Left kidney (tissue), 2 donors: Measurements from ENCODE around the gene CTNNA1. TPM values are rescaled to one million over a fixed set of nuclear protein-coding genes. Genes with fewer than 3 reads are reported as not detected.
"Not testable (repeated sequence)": the region's sequence is repeated elsewhere in the genome, so short reads cannot be mapped to it uniquely, and the experiment has no call there.

ENCODE experiments used
- DNase-seq: peaks from one replicate; pipeline ENCODE4 v3.0.0-alpha.2; 2013
- polyA plus RNA-seq: library from polyadenylated mRNA; unstranded; fragments of 120-200 nt; gene quantifications from one replicate; pipeline ENCODE4 v1.2.1, GENCODE V29; 2013; ENCODE audit not compliant: insufficient read length

CTNNA1 gene
- polyA plus RNA-seq, 1 donor, result 423 TPM

DNA sequence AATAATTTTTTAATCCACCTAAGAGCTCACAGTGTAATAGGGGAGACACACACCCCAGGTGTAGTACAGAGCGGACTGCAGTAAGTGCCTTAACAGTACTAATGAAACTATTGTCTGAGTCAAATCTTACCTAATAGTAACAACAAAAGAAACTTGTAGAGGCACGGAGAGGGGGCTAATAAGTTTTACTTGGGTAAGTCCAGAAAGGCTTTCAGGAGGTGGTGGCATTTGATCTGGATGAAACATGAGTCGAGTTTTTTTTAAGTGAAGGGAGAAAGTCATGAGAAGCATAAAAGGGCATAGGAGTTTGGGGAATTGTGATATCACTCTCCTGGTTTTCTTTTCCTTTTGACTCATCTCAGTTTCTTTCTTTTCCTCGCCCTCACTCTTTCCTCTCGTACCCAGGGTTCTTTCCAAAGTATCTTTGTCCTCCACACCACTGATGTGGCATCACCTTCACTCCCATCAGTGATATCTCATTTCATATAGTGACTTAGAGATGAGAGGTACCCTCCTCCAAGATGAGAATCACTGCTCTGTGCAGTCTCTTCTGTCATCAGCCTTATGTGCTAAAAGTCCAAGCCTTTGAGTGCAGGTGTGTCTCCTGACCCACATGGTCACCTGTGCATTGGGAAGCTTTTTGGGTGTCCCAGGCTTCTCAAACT is 2.0 kb downstream of the CTNNA1 start:
- no peak for DNase-seq

DNA sequence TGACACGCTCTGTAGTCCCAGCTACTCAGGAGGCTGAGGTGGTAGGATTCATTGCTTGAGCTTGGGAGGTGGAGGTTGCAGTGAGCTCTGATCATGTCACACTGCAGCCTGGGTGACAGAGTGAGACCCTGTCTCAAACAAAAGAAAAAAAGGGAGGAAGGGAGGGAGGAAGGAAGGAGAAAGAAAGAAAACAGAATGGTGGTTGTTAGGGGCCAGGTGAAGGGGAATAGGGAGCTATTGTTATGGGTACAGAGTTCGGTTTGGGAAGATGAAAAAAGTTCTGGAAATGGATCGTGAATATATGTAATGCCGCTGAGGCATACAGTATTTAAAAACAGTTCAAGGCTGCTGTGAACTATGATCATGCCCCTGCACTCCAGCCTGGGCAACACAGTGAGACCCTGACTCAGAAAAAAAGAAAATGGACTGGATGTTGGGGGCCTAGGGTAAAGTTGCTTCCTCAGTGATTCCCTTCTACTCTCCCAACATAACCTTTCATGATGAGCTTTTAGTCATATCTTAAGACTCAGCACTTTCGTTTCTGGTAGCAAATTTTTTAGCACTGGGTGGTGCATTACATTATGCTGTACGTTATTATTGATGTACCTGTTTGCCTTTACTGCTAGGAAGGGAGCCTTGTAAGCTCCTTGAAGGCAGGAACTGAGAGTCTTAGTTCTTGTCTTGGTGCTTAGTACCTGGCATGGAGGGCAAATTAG is 4.0 kb downstream of the CTNNA1 start:
- DNase-seq, result no peak

DNA sequence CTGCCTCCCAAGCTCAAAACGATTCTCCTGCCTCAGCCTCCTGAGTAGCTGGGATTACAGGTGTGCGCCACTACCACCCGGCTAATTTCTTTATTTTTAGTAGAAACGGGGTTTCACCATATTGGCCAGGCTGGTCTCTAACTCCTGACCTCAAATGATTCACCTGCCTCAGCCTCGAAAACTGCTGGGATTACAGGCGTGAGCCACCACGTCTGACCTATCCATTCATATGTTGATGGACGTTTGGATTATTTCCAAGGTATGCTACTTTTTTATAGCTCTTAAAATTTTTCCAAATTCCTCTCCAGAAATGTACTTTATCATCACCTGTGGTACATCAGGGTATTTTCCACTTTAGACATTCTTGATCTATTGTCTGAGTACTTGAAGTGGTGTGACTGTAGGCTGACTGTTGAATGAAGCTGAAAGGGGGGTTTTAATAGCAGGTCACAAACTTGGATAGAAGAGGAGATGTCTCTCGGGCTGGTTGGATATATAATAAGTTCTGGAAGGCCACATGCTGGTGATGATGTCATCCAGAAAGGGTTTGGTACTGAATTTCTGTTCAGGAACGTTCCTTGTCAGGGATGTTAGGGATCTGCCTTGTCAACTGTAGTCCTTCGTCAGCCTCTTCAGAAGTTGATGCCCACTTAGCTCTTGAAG is 7.4 kb downstream of the CTNNA1 start:
- DNase-seq, result no peak

DNA sequence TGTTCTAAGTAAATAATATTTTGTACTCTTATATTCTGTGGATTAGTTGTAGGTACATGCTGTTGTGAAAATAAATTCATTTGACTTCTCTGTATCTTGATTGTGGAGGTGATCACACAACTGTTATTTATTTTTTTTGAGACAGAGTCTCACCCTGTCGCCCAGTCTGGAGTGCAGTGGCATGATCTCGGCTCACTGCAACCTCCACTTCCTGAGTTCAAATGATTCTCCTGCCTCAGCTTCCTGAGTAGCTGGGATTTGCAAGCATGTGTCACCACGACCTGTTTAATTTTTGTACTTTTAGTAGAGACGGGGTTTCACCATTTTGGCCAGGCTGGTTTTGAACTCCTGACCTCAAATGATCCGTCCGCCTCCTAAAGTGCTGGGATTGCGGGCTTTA is 7.9 kb downstream of the CTNNA1 start:
- not testable (repeated sequence) for DNase-seq

DNA sequence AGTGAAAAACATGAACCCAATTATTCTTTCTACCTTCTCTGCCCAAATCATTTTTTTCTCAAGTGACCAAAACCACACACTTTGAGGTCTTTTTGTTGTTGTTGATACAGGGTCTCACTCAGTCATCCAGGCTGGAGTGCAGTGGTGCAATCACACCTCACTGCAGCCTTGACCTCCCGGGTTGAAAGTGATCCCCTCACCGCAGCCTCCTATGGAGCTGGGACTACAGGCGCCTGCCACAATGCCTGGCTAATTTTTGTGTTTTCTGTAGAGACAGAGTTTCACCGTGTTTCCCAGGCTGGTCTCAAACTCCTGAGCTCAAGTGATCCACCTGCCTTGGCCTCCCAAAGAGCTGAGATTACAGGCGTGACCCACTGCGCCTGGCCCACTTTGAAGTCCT is 8.4 kb downstream of the CTNNA1 start:
- DNase-seq, result not testable (repeated sequence)

DNA sequence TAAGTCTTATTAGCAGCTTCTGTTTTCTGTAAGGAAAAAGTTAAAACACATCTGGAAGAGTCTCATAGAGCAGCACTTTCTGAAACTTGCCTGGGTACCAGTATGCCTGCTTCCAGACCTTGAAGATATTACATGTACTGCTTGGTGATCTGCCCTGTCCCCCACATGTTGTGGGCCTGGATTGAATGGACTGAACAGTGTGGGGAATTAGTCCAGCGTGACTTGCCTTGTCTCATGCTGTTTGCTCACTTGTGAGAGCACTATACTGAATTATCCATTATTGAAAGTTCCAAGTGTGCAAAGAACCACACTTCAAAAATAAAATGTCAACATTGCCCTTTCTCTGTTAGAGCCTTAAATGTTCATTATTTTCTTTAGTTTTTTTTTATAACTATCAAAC is 8.9 kb downstream of the CTNNA1 start:
- no peak for DNase-seq

DNA sequence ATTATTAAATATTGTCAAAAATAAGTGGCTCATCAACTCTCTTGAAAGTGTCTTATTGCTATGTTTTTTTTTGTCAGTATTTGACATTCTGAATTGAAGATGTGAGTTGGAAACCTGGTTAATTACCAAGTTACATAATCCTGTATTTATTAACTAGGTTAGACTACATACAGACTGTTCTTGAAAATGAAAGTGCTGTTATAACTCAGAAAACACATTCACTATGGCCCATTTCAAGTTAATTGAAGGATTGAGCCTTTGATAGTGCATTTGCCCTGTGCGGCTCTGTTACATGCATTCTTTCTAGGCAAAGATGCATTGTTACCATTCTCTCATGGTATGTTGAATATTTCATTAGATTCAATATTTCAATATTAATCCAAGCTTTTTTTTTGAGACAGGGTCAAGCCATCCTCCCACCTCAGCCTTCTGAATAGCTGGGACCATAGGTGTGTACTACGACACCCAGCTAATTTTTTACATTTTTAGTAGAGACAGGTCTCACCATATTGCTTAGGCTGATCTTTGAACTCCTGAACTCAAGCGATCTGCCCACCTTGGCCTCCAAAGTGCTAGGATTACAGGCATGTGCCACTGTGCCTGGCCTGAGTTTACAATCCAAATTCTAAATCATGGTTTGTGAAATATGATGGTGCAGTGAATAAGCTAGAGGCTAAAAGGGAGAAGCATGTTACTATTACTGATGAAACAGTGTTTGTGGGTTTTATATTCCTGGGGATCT is 10.0 kb downstream of the CTNNA1 start:
- DNase-seq, result no peak

DNA sequence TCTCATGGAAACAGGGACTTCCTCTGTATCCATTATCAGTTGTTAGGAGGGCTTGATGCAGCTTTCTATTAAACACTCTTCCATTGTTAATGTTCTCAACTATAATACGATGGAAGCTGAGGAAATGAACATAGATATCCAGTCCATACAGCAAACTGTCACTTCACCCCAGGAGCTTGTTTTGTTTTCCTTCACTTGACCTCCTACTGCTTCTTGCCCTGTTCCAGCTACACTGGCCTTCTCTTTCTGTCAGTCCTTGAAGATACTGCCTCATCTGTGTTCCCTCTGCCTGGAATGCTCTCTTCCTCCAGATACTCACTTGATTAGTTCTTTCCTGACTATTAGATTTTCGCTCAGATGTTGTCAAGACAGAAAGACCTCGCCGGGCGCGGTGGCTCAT is 17.1 kb downstream of the CTNNA1 start:
- no peak for DNase-seq

DNA sequence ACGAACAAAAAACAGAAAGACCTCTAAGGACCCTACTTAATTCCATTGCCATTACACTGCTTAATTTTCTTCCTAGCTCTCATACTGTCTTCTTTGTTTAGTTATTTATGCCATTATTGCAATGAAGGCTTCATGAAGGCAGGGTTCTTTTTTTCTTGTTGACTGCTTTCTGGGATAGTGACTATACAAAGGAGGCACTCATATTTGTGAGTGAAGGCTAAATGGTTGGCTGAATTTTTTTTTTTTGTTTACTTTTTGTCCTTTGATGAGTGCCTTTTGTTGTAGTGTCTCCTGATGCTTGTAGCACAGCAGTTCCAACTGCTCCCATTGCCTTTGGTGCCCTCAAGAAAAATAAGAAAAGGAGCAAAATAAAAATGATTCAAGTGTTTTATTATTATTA is 17.8 kb downstream of the CTNNA1 start:
- no peak for DNase-seq

DNA sequence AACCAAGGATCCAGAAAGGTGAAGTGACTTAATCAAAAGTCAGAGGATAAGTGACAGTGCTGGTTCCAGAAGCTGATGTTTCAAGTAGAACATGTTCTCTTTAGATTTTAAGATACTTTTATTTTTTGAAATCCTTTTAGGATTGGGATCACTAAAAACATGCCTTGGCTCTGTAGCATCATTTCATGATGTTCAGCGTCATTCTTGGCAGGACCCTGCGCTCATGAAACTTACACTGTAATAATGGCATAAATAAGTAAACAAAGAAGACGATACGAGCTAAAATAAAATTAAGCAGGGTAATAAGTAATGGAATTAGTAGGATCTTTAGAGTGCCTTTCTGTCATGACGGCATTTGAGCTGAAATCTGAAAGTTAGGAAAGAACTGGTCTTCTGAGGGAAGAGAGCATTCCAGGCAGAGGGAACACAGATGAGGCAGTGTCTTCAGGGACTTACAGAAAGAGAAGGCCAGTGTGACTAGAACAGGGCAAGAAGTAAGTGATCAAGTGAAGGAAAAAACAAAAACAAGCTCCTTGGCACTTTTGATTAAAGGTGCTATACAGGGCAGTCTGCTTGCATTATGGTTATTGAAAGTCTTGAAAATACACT is 19.9 kb downstream of the CTNNA1 start:
- no peak for DNase-seq

DNA sequence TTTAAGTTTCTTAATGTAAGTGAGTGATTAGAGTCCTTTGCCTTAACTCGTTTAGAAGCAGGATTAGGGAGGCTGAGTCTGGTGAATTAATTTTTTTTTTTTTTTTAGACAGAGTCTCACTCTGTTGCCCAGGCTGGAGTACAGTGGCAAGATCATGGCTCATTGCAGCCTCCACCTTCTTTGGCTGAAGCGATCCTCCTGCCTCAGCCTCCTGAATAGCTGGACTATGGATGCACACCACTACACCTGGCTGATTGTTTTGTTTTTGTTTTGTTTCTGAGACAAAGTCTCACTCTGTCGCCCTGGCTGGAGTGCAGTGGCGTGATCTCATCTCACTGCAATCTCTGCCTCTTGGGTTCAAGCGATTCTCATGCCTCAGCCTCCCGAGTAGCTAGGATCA is 20.4 kb downstream of the CTNNA1 start:
- DNase-seq, result not testable (repeated sequence)

DNA sequence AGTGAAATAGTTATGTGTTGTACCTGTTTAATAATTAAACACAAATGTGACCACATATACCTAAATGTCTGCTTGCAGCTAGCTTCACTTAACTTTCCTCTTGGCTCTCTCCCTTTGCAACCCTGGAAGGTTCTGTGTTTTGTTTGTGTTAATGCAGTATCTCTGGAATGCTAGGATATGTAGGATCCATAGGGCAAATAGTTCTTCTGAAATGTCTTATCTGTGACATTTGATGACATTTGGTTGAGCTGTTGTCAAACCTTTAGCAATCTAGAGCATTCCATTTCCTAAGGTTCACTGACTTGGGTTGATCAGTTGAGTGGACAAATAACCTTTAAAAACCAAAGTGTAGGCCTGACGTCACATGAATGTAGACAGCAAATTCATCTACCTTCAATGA is 21.8 kb downstream of the CTNNA1 start:
- DNase-seq, result no peak

DNA sequence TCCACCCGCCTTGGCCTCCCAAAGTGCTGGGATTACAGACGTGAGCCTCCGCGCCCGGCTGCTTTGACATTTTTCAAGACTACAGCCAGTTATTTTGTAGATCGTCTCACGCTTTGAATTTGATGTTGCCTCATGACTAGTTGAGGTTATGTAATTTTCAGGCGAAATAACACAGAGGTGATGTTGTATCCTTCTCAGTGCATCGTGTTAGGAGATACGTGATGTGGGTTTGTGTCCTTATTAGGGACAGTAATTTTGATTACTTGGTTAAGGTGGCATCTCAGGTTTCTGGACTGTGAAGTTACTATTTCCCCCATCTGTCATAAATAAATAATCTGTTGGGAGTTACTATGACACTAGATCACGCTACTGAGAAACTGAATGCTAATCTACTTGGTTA is 25.0 kb downstream of the CTNNA1 start:
- no peak for DNase-seq

DNA sequence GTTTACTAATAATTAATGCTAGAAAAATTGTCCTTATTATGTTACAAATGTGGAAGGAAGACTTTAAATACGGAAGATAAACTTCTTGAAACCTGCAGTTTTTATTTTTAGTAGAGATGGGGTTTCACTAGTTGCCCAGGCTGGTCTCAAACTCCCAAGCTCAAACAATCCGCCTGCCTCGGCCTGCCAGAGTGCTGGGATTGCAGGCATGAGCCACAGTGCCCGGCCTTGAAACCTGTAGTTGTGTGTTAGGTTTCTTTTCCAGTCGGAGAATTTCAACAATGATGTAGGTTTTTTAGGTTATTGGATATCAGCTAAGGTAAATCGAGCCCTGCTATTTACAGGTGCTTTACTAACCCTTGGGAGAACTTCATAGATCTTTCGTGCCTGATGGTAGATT is 30.8 kb downstream of the CTNNA1 start:
- DNase-seq, result no peak

DNA sequence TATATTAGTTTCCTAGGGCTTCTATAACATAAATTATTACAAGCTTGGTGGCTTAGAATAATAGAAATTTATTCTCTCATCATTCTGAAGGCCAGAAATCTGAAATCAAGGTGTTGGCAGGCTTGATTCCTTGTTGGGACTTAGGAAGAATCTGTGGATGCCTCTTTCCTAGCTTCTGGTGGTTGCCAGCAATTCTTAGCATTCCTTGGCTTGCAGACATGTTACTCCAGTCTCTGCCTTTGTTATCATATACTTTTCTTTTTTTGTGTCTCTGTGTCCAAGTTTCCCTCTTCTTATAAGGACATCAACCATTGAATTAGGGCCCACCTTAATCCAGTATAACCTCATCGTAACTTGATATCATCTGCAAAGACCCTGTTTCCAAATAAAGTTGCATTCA is 31.4 kb downstream of the CTNNA1 start:
- no peak for DNase-seq

DNA sequence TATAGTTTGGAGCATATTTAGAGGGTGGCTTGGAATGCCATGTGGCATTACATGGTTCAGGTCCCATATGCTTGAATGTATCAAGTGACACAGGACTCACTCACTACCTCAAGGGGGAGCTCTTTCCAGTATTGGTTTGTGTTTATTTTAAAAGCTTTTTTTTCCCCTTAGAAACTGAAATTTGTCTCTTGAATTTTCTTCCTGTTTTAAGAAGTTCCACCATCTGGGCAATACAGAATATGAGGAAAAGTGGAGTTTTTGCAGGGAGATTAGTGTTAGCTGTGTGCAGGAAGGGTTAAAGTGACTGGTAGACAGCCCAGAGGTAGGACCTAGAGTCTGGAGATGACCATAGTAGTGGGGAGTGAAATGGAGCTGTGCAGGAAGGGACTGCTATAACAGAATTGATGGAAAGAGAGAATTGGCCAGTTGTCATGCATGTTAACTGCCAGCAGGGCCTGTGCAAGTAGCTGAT is 36.6 kb downstream of the CTNNA1 start:
- peak; percentile 51 for DNase-seq

DNA sequence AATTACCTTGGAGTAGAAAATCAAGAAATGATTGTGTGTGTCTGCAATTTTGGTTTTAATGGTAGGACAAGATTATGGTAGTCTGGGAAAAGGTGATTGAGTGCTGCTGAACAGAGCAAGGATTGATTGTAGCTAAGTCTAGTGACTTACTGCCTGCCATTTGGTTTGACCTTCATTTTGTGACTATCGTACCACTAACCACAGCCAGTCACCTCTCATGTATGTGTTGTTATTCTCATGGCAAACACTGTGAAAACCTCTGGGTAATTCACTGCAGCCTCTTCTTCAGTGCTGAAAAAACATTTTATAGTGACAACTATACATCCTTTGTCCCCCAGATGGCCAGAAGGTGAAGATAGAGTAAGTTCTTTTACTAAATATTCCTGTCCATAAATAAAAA is 37.5 kb downstream of the CTNNA1 start:
- no peak for DNase-seq

DNA sequence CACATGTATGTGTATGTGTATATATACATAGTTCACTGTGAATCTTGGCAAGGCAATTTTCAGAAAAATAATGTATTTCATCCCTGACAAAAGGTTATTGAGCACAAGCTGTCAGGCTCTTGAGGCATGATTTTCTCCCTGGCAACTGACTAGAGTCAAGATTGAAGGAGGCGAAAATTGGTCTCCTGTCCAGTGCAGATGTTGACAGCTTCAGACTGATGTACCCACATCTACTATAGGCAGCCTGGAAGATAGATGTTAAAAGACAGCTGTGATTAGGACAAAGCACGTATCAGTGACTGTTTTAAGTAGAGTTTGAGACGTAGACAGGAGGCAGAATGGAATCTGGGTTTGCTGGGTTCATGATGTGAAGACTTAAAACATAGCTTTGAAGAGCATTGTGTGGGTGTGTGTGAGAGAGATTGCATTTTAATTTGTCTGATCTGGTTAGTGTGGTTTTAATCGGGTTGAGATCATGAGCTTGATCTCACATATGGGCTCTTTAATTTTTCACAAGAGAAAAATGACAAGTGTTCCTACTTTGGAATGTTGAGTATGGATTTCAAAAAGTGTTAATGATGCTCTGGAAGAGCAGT is 39.1 kb downstream of the CTNNA1 start:
- no peak for DNase-seq

DNA sequence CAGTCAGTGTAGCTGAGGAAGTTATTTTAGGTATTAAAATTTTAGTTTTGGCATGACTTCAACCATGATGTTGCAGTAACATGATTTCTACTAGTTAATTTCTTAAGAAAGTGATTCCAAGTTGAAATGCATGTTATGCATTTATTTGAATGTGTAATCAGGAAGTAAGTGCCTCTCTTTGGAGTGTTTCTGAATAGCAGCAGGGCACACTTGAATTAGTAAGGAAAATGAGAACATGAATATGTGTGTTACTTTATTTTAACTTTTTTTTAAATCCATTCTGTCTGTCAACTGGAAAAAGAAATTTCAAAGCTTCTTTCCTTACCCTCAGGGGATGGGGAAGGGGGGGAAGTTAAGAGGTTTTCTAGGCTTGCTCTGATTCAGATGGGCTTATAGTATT is 40.4 kb downstream of the CTNNA1 start:
- no peak for DNase-seq

DNA sequence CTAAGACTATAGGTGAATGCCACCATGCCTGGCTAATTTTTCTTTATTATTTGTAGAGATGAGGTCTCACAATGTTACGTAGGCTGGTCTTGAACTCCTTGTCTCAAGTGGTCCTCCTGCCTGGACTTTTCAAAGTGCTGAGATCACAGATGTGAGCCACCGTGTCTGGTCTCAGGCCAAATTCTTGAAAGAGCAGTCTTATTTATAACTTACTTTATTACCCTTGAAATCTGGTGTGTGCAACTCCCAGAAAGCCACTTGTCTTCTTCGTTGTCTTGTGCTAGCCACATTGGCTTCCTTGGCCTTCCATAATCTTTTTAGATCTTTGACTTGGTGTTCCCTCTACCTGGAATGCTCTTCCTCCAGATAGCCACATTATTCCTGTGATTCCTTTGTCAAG is 50.1 kb downstream of the CTNNA1 start:
- no peak for DNase-seq

DNA sequence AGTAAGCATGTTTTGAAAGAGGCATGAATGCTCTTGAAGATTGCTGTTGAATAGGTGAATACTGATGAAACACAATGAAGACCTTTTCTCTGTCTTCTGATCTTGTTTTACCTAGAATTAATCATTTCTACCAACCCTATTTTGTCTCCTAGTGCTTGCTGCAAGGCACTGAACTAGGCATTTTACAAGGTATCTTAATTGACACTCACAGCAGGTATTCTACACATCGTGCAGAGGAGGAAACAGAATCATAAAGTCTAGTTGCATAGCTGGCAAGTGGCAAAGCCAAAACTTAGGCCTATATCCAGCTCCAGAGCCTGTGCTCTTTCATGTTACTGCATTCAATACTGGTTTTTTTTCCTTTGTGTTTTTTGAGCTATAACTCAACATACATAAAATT is 50.7 kb downstream of the CTNNA1 start:
- DNase-seq, result no peak

DNA sequence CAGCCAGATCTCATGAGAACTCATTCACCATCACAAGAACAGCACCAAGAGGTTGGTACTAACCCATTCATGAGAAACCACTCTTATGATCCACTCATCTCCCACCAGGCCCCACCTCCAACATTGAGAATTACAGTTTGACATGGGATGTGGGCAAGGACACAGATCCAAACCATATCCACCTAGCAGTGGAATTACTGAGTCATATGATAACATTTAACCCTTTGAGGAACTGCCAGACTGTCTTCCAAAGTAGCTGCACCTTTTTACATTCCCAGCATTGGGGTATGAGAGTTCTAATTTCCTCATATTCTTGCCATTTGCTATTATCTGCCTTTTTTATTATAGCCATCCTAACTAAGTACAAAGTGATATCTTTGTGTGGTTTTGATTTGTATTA is 51.9 kb downstream of the CTNNA1 start:
- DNase-seq, result no peak
